B cell (primary cell): ENCODE results near the gene CYP3A5. TPM values are rescaled to one million over a fixed set of nuclear protein-coding genes. Genes with fewer than 3 reads are reported as not detected.

Experiments used
- ATAC-seq: fragments of 200-7000 bp; cut with Tn5 transposase; one replicate; pipeline ENCODE4 v1.10.0; 2021; ENCODE audit warnings: low read depth, mild to moderate bottlenecking, moderate number of reproducible peaks, moderate library complexity
- CTCF ChIA-PET: fragments of 350-600 bp; sonication (Branson Sonifier 250); formaldehyde crosslinking; loops from one replicate; lab custom pipeline; 2021; ENCODE audit warnings: antibody characterized with exemption, inconsistent platforms; lab: Charles Lee
- POLR2A ChIA-PET: fragments of 350-600 bp; sonication (Branson Sonifier 250); formaldehyde crosslinking; loops from one replicate; lab custom pipeline; 2021; ENCODE audit warnings: antibody characterized with exemption; lab: Charles Lee
- DNase-seq: peaks from one replicate; pipeline ENCODE4 v3.0.0; 2013
- H2AFZ ChIP-seq: 2 replicates; pipeline ENCODE4 v1.6.1; 2012; ENCODE audit warnings: mild to moderate bottlenecking, low read depth, low read length; ENCODE audit not compliant: insufficient read depth, poor library complexity, severe bottlenecking
- H3K27ac ChIP-seq, 2 donors: 1 replicate in 1 of 2; 2 replicates in 1 of 2; pipeline ENCODE4 v1.5.1; 2012 to 2013; ENCODE audit warnings: low read length in 2 of 2, mild to moderate bottlenecking in 2 of 2, moderate library complexity in 1 of 2
- H3K27me3 ChIP-seq, 4 experiments: fragments of 200-600 bp in 1 of 4; sonication (generic) in 1 of 4; replicated peaks in 1 of 4; 1 replicate in 2 of 4; 2 replicates in 2 of 4; pipeline versions ENCODE4 v1.6.1 to v1.7.0; 2013 to 2016; ENCODE audit warnings: low read length in 3 of 4, mild to moderate bottlenecking in 2 of 4, mixed read lengths in 1 of 4, moderate library complexity in 1 of 4; ENCODE audit not compliant: insufficient read depth in 4 of 4, control insufficient read depth in 3 of 4; ENCODE audit errors: control extremely low read depth in 1 of 4
- H3K36me3 ChIP-seq, 2 experiments: replicated peaks in 1 of 2; 1 replicate in 1 of 2; 2 replicates in 1 of 2; pipeline versions ENCODE4 v1.6.1 to v1.7.1; 2013; ENCODE audit warnings: low read length in 1 of 2; ENCODE audit not compliant: insufficient read depth in 2 of 2, control insufficient read depth in 1 of 2; ENCODE audit errors: control extremely low read depth in 1 of 2, extremely low read depth in 1 of 2
- H3K4me1 ChIP-seq, 2 donors: fragments of 200-600 bp in 1 of 2; sonication (generic) in 1 of 2; 1 replicate in 1 of 2; 2 replicates in 1 of 2; pipeline versions ENCODE4 v1.5.1 to v1.6.1; 2013 to 2017; ENCODE audit warnings: low read length in 2 of 2; ENCODE audit not compliant: control insufficient read depth in 2 of 2, insufficient read depth in 2 of 2
- H3K4me2 ChIP-seq: replicated peaks from 2 replicates; pipeline ENCODE3; 2012; ENCODE audit warnings: mild to moderate bottlenecking, low read depth, low read length; ENCODE audit not compliant: poor library complexity, severe bottlenecking
- H3K4me3 ChIP-seq, 5 experiments: fragments of 200-600 bp in 1 of 5; sonication (generic) in 1 of 5; 1 replicate in 3 of 5; 2 replicates in 2 of 5; pipeline versions ENCODE4 v1.5.1 to v1.7.0; 2011 to 2016; ENCODE audit warnings: low read length in 4 of 5, mild to moderate bottlenecking in 4 of 5, low read depth in 2 of 5, control low read depth in 1 of 5, moderate library complexity in 1 of 5; ENCODE audit not compliant: insufficient read depth in 1 of 5; ENCODE audit errors: control extremely low read depth in 1 of 5, extremely low read depth in 1 of 5
- H3K79me2 ChIP-seq: fragments of 200-600 bp; sonication (generic); one replicate; pipeline ENCODE4 v1.6.0; 2016; ENCODE audit warnings: low read length; ENCODE audit not compliant: control insufficient read depth, insufficient read depth
- H3K9ac ChIP-seq: fragments of 200-600 bp; sonication (generic); 2 replicates; pipeline ENCODE4 v1.6.1; 2017; ENCODE audit warnings: mild to moderate bottlenecking, low read length, moderate library complexity
- H3K9me3 ChIP-seq, 3 donors: one replicate each; pipeline versions ENCODE4 v1.6.1 to v1.7.1; 2013; ENCODE audit warnings: low read length in 2 of 3; ENCODE audit not compliant: control insufficient read depth in 2 of 3, insufficient read depth in 1 of 3; ENCODE audit errors: control extremely low read depth in 1 of 3
- H4K20me1 ChIP-seq: 2 replicates; pipeline ENCODE4 v1.6.0; 2012; ENCODE audit warnings: mild to moderate bottlenecking, low read length; ENCODE audit not compliant: insufficient read depth, control insufficient read depth, poor library complexity, severe bottlenecking
- H3K27ac Mint-ChIP-seq: one replicate; pipeline ENCODE4 v1.8.0; 2021; ENCODE audit warnings: mixed read lengths
- H3K27me3 Mint-ChIP-seq: one replicate; pipeline ENCODE4 v1.8.0; 2021; ENCODE audit warnings: mixed read lengths
- H3K4me1 Mint-ChIP-seq: one replicate; pipeline ENCODE4 v1.8.0; 2021; ENCODE audit warnings: mixed read lengths
- H3K4me3 Mint-ChIP-seq: one replicate; pipeline ENCODE4 v1.8.0; 2021; ENCODE audit warnings: mixed read lengths
- H3K9me3 Mint-ChIP-seq: one replicate; pipeline ENCODE4 v1.8.0; 2022; ENCODE audit warnings: mixed read lengths; ENCODE audit not compliant: insufficient read depth
- CTCF ChIP-seq: fragments of 200-600 bp; IDR thresholded peaks from one replicate; pipeline ENCODE4 v1.8.0; 2022; ENCODE audit warnings: antibody characterized with exemption, mild to moderate bottlenecking
- EZH2 ChIP-seq: IDR thresholded peaks from 2 replicates; pipeline ENCODE4 v1.6.1; 2012; ENCODE audit warnings: borderline replicate concordance, low read depth, mild to moderate bottlenecking, moderate library complexity, low read length; ENCODE audit not compliant: insufficient read depth, poor library complexity, severe bottlenecking
- WGBS: methylation state at CpG from one replicate; pipeline ENCODE4 v1.1.5; 2013; ENCODE audit warnings: missing lambda C conversion rate; ENCODE audit not compliant: insufficient coverage; 5-methylcytosine and 5-hydroxymethylcytosine counted together
- intact Hi-C: fragments of 100-400 bp; cut with micrococcal nuclease; formaldehyde crosslinking; loops from one replicate; pipeline ENCODE4 v1.10.0; 2022
- polyA plus RNA-seq: library from polyadenylated mRNA; depleted of rRNA; stranded (reverse); fragments of >200 nt; gene quantifications from 2 replicates; pipeline ENCODE4 v1.2.3, GENCODE V29; 2012
- total RNA-seq, 2 donors: library from RNA; stranded (reverse); fragments of 120-200 nt in 1 of 2; gene quantifications; 1 replicate in 1 of 2; 2 replicates in 1 of 2; pipeline versions ENCODE4 v1.2.3 to v1.2.4, GENCODE V29; 2013 to 2022

Gene CYP3A5
- total and polyA plus RNA-seq, 2 donors (not counting 1 experiment from before 2014, with no cell fraction given) = not detected

- no peak overlapping the region for H3K27ac ChIP-seq
- no peaks in the 10 kb centered on the region for H3K79me2 ChIP-seq
- TF ChIP-seq CTCF (no peak), EZH2 (no peak)
- ATAC-seq (no peak), DNase-seq (no peak)
- no peak overlapping the region for H2AFZ ChIP-seq
- ChIA-PET POLR2A (no interaction called here), CTCF (no interaction called here)
- no peaks in the 10 kb centered on the region for H3K9me3 ChIP-seq
- no peak overlapping the region for H3K4me3 ChIP-seq
- Mint-ChIP-seq H3K27me3 (no peaks in the 10 kb centered on the region), H3K4me1 (no peaks in the 10 kb centered on the region), H3K4me3 (no peak overlapping the region), H3K9me3 (no peaks in the 10 kb centered on the region), H3K27ac (no peak overlapping the region)
- no peaks in the 10 kb centered on the region for H3K36me3 ChIP-seq
- intact Hi-C loops = no loop called here
- no peak overlapping the region for H3K9ac ChIP-seq
- 100% methylated on average over 1 of the region's 3 CpGs for WGBS
- H3K27me3 ChIP-seq = no peaks in the 10 kb centered on the region
- H3K4me1 ChIP-seq = no peaks in the 10 kb centered on the region
- no peak overlapping the region for H3K4me2 ChIP-seq
- H4K20me1 ChIP-seq = no peaks in the 10 kb centered on the region
Observed at GRCh38 chr7:99669782-99670181, 10.0 kb downstream of the CYP3A5 start.

- DNase-seq (no peak), ATAC-seq (no peak)
- intact Hi-C loops = no loop called here
- H3K4me3 Mint-ChIP-seq = no peak overlapping the region
- no peaks in the 10 kb centered on the region for H3K27me3 Mint-ChIP-seq
- Histone ChIP-seq H3K9ac (no peak overlapping the region), H4K20me1 (no peaks in the 10 kb centered on the region), H3K9me3 (no peaks in the 10 kb centered on the region), H3K4me2 (no peak overlapping the region), H3K4me3 (no peak overlapping the region), H2AFZ (no peak overlapping the region), H3K27me3 (no peaks in the 10 kb centered on the region), H3K79me2 (no peaks in the 10 kb centered on the region), H3K36me3 (no peaks in the 10 kb centered on the region), H3K27ac (no peak overlapping the region), H3K4me1 (no peaks in the 10 kb centered on the region)
- no peaks in the 10 kb centered on the region for H3K4me1 Mint-ChIP-seq
- WGBS = 98% methylated on average over 7 of the region's 8 CpGs
- no peak overlapping the region for H3K27ac Mint-ChIP-seq
- TF ChIP-seq CTCF (no peak), EZH2 (no peak)
- H3K9me3 Mint-ChIP-seq = no peaks in the 10 kb centered on the region
- ChIA-PET CTCF (no interaction called here), POLR2A (no interaction called here)
Observed at GRCh38 chr7:99668541-99668940, 11.3 kb downstream of the CYP3A5 start.
